OCI-M1 (cell line): Measurements from ENCODE around the gene CAPN5.
A peak's percentile ranks its signal among the peaks of the same experiment; 100 is the strongest.
"Not testable (repeated sequence)": the region's sequence is repeated elsewhere in the genome, so short reads cannot be mapped to it uniquely, and the experiment has no call there.

Experiments used
- DNase-seq: peaks from one replicate; lab custom pipeline; 2025; lab: John Stamatoyannopoulos, UW

The CAPN5 gene

GRCh38 chr11:77044356-77044755, 22.4 kb upstream of the CAPN5 start:
- no peak for DNase-seq

DNA sequence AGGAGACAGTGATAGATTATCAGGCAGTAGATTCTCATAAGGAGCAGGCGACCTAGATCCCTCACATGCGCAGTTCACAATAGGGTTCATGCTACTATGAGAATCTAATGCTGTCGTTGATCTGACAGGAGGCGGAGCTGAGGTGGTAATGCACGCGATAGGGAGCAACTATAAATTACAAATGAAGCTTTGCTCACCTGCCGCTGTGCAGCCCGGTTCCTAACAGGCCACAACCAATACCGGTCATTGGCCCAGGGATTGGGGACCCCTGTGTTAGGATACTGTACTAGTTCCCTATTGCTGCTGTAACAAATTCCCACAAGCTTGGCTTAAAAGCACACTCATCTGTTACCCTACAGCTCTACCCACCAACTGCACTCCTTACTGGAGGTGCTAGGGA, 21.9 kb upstream of the CAPN5 start:
- no peak for DNase-seq

- DNase-seq: no peak
Observed at GRCh38 chr11:77046060-77046501, 20.7 kb upstream of the CAPN5 start.

DNA sequence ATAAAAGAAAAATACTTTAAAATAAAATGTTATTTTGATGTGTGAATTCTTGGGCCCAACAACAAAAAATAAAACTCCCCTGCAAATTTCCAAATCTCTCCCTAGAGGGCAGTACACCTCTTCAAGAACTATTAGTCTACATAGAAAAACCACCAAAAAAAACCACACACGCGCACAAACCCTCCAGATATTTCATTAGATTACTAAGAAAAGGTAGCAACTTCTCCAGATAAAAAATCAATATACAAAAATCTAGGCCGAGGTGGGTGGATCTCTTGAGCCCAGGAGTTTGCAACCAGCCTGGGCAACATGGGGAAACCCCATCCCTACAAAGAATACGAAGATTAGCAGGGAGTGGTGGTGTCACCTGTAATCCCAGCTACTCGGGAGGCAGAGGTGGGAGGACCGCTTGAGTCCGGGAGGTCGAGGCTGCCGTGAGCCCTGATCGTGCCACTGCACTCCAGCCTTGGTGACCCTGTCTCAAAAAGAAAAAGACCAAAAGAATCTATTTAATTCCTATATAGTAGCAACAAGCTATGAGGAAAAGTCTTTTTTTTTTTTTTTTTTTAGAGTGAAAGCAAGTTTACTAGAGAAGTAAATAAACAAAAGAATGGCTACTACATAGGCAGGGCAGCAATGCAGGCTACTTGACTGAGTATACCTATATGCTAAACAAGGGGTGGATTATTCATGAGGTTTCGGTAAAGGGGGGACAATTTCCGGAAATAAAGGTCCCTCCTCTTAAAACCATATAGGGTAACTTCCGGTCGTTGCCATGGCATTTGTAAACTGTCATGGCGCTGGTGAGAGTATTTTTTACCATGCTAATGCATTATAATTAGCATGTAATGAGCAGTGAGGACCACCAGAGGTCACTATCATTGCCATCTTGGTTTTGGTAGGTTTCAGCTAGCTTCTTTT, 19.5 kb upstream of the CAPN5 start:
- DNase-seq: peak; percentile 100

GRCh38 chr11:77047928-77048446, 18.8 kb upstream of the CAPN5 start:
- not testable (repeated sequence) for DNase-seq

DNA sequence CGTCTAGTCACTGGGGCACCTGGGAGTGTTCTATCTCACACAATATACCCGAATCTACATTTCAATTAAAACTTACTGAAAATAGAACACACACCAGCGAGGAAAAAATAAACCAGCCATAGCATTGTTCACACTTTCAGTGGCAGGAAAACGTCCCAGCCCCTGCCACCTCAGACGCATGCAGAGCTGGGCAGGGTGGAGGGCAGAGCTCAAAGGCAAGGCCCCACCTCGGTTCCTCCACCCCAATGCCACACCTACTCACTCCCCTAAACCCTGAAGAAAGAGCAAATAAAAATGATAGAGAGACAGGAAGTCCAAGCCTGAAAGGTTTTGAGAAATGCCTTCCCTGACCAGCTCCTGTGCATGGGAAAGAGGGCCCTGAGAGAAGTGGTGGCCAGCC, 17.7 kb upstream of the CAPN5 start:
- no peak for DNase-seq

DNA sequence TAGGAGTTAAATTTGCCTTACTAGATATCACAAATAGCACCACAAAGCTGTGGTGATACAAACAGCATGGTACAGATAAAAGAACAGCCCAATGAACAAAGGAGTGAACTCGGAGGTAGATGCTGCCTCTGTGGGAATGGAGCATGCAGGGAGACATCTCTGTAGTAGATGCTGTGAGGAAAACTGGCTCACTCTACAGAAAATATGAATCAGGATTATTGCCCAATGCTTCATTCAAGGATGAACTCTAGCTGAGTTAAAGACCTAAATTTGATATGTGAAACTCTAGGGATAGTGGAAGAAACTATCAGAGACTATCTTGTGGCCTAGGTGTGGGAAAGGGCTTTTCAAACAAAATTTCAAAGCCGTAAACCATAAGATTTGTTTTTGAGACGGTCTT, 15.3 kb upstream of the CAPN5 start:
- no peak for DNase-seq

- no peak for DNase-seq
Observed at GRCh38 chr11:77052518-77052917, 14.3 kb upstream of the CAPN5 start.

DNA sequence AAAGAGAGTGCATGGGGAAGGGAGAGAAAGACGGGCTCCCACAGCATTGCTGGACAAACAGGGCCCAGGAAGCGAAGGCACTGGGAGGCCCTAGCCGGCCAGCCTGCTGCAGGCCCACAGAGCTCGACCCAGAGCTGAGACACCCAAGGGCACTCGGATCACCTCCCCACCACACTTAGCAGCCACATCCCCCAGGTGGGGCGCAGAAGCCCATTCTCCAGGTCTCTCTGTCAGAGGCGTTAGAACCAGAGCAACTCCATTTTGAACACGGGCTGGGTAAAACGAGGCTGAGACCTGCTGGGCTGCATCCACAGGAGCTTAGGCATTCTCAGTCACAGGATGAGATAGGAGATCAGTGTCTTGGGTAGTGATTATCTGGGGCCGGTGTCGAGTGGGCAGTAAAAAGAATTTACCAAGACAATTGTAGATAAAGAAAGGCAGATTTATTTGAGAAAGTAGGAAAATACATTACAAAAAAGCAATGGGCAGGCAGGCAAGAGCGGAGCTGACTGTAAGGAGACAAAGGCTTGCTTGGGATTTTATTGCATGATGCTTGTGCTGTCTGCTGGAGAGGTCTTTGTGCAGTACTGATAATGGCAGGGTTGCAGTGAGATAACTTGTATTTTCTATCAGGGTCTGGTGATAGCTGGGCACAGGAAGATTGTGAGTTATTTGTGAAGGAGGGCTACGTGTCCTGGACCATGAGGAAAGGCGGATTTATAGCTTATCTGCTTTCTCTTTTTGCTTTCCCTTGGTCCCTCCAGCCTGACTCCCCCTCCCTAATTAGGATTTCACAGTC, 13.4 kb upstream of the CAPN5 start:
- DNase-seq: peak; percentile 68

DNA sequence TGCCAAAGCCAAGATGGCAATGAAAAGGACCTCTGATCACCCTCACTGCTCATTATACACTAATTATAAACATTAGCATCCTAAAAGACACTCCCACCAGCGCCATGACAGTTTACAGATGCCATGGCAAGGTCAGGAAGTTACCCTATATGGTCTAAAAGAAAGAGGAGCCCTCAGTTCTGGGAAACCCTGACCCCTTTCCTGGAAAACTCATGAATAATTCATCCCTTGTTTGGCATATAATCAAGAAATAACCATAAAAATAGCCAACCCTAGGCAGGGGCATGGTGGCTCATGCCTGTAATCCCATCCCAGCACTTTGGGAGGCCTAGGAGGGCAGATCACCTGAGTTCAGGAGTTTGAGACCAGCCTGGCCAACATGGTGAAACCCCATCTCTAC, 12.7 kb upstream of the CAPN5 start:
- peak; percentile 69 for DNase-seq

DNA sequence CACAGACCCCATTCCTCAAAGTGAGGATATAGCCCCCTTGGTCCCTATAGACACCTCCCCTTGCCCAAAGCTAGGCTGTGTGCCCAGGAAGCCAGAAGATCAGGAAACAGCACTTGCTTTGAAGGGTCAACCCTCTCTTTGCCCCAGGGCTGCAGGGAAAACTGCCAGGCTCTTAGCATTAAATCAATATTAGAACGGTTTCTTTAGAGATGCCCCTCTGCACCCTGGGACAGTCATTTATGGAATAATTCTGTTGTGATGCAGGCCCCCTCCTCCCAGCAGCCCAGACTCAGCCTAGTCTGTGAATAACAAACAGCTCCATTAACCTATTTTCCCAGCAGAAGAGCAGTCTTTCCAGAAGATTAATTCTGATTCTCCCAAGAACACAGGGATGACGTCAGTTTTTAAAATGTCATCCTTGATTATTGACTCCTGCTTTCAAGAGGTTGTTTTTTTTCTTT, 11.6 kb upstream of the CAPN5 start:
- DNase-seq: no peak

DNA sequence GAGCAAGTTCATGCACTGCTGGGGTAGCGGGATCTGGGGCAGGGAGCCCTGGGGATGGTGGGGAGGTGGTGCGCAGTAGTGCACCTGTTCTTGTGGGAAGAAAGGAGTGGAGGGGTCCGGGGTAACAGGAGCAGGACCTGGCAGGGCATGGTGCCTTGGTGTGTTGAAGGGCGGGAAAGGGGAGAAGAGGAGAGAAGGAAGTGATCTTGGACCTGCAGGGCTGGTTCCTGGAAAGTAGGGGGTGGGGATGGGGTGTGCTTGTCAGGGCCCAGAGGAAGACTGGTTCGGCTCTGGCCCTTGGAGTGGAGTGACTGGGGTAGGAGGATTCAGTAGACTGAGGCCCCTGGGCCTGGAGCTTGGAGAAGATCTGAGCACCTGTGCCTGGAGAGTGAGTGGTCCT, 10.9 kb upstream of the CAPN5 start:
- no peak for DNase-seq

GRCh38 chr11:77056814-77057402, 9.9 kb upstream of the CAPN5 start:
- DNase-seq: no peak

DNA sequence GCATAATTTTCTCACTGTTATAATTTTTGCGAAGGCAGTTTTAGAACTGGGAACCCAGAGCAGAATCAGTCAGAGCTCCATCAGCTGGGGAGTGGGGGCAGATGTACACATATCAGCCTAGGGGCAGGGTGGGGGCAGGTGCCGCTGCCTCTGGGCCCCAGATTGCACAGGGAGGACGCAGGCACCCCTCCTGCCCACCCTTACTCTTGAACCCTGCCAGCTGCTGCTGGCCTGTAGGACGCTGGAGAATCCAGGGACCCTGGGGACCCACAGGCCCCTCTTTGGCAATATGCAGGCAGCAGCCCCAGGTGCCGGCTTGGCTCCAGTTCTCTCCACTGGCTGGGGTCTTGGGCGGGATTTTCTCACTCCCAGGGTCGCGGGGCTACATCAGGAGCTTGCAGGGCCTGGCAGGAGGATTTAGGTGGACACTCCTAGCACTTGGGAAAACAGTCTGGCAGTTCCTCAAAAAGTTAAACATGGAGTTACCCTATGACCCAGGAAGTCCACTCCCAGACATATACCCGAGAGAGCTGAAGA, 8.8 kb upstream of the CAPN5 start:
- DNase-seq: no peak

DNA sequence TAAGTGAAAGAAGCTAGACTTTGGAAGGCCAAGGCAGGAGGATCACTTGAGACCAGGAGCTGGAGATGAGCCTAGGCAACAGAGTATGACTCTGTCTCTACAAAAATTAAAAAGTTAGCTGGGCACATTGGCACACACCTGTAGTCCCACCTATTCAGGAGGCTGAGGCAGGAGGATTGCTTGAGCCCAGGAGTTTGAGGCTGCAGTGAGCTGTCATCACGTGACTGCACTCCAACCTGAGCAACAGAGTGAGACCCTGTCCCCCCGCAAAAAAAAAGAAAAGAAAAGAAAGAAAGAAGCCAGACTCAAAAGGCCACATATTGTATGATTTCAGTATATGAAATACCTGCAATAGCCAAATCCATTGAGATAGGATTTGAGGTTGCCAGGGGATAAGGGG, 7.9 kb upstream of the CAPN5 start:
- no peak for DNase-seq

- DNase-seq: no peak
Observed at GRCh38 chr11:77059806-77060205, 7.0 kb upstream of the CAPN5 start.

GRCh38 chr11:77060234-77060633, 6.5 kb upstream of the CAPN5 start:
- DNase-seq: no peak

GRCh38 chr11:77061258-77061657, 5.5 kb upstream of the CAPN5 start:
- DNase-seq: not testable (repeated sequence)

DNA sequence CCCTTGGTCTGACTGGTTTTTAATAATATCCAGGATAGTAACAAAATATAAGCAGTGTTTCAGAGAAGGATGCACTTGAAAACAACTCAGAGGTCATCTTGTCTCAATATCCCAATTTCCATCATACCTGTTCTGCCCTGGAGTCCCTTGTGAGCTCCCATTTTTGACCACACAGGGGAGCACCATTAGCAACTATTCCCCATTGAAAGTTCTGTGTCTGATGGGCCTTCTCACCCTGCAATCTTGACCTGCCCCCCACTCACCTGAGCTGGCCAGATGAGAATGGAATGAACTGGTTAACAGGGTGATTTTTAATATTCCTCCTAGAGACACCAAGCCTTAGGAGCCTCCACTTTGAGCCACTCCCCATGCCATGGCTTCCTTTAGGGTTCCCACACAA, 3.8 kb upstream of the CAPN5 start:
- DNase-seq: no peak

DNA sequence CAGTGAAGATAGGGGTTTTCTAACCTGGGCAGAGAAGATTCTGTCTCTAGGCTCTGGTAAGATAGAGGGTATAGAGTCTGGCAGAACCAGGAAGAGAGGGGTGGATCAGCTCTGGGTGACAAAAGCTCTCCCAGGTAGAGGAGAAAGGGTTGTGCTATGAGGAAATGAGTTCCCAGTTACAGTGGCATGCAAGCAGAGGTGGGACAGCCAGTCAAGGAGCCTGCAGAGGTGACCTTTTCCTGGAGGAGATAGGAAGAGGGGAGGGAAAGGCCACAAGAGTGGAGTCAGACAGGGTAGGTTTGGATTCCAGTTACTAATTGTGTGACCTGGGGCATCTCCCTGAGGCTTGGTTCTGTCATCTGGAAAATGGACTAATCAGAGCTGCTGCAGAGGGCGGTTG, 3.4 kb upstream of the CAPN5 start:
- DNase-seq: no peak

DNA sequence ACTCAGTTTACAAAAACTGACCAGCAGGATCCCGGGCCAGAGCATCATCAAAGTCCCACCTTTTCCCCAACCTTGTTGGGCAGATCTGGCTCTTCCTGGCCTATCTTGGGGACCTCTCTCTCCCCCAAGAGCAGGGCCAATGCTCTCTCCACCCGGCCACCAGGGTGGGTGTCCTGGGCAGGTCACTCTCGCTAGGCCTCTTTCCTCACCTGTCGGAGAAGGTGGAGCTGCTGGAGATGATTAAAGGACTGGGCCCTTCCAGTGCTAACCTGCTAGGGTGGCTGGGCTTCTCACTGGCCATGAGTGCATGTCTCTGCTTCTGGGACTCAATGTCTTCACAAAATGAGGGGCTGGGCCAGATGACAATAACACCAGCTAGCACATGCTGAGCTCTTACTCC, 2.9 kb upstream of the CAPN5 start:
- no peak for DNase-seq

DNA sequence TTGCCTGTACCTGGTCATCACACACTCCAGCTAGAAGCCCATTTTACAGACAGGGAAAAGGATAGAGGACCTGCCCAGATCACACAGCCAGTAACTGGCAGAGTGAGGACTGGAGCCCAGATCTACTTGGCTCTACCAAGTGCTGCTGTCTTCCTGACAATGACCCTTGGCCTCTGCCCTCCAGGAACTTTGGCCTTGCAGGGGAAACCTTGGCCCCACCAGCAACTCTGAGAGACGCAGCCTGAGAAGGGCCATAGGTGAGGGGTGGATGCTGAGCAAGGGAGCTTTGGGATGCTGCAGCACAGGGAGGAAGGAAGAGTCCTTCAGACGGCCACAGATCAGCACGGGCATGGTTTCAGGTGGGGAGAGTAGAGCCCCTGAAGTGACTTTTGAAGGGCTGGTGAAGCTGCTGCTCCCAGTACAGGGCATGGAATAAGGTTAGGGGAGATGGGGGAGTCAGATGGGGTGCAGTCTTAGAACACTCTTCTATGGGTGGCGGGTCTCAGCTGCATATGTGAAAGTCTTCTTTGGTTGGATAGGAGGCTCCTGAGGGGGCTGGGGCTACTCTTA, 2.0 kb upstream of the CAPN5 start:
- DNase-seq: no peak
